ENCODE results near the gene UNK. TPM values are rescaled to one million over a fixed set of nuclear protein-coding genes. Genes with fewer than 3 reads are reported as not detected.

The UNK gene
- total RNA-seq, 2 donors from 2014 or later: 18.4 to 59.7 TPM

DNA sequence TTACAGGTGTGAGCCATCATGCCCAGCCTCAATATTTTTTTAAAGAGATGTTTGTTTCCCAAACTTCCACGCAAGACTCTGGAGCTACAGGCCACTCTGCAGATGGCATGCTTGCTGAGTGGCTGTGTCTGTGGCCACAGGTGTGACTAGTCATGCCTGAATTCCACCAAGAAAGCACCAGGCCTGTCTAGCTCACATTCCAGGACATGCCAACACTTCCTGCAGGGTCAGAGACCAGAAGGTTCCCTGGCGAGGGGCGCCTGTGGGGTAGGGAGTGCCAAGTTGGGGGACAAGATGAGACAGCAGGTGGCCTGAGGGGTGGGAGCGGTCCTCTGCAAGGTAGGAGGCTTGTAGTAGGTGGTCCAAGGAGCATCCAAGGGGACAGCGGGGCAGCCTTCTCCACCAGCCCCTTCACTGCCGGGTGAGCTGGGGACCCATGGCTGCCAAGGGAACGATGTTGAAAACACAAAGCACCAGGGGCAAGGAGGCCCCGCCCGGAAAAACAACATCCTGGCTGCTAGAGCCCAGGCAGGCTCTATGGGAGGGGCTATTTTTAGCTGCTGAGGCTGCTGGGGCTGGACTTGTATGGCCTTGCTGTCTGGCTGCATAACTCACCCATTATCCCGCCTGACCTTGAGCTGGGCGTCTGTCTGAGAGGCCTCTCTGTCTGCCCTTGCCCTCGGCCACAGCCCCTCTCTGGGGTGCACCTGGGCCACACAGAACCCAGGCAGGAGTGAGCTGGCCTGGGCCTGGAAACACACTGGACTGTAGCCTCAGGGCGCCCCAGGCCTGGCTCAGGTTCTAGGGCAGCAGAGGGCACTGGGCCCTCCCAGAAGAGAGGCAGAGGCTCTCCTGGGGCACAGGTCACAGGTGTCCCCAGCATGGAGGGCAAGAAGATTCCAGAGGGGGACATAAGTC is 88.1 kb downstream of the UNK start:
- TF ChIP-seq, protein P1, sequence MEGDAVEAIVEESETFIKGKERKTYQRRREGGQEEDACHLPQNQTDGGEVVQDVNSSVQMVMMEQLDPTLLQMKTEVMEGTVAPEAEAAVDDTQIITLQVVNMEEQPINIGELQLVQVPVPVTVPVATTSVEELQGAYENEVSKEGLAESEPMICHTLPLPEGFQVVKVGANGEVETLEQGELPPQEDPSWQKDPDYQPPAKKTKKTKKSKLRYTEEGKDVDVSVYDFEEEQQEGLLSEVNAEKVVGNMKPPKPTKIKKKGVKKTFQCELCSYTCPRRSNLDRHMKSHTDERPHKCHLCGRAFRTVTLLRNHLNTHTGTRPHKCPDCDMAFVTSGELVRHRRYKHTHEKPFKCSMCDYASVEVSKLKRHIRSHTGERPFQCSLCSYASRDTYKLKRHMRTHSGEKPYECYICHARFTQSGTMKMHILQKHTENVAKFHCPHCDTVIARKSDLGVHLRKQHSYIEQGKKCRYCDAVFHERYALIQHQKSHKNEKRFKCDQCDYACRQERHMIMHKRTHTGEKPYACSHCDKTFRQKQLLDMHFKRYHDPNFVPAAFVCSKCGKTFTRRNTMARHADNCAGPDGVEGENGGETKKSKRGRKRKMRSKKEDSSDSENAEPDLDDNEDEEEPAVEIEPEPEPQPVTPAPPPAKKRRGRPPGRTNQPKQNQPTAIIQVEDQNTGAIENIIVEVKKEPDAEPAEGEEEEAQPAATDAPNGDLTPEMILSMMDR (IDR thresholded peaks at IDR 0.05): no peak
- peak in 2 of 3 donors; percentile 23 to 25 for TF ChIP-seq POLR2A (IDR thresholded peaks at IDR 0.05)
- H3K9me3 ChIP-seq: no peaks in the 10 kb centered on the region
- peaks cover 40% of the 10 kb centered on the region for H3K4me1 ChIP-seq
- ATAC-seq (peak; percentile 12), DNase-seq (peak; percentile 43 to 81 (median 62))
- H3K27ac ChIP-seq: peak overlapping the region; percentile 56 to 79 (median 76)
- intact Hi-C loops (cut with DNase I): no loop called here
- no peaks in the 10 kb centered on the region for H3K36me3 ChIP-seq (replicated peaks in 1 of 2; ENCODE audit: insufficient read depth in 1 of 2, low read depth in 2 of 2)
- no peak overlapping the region for H3K4me3 ChIP-seq
- no peaks in the 10 kb centered on the region for H3K27me3 ChIP-seq
- 44 to 51% methylated on average over 11 to 13 of the region's 13 CpGs for WGBS, 2 donors

DNA sequence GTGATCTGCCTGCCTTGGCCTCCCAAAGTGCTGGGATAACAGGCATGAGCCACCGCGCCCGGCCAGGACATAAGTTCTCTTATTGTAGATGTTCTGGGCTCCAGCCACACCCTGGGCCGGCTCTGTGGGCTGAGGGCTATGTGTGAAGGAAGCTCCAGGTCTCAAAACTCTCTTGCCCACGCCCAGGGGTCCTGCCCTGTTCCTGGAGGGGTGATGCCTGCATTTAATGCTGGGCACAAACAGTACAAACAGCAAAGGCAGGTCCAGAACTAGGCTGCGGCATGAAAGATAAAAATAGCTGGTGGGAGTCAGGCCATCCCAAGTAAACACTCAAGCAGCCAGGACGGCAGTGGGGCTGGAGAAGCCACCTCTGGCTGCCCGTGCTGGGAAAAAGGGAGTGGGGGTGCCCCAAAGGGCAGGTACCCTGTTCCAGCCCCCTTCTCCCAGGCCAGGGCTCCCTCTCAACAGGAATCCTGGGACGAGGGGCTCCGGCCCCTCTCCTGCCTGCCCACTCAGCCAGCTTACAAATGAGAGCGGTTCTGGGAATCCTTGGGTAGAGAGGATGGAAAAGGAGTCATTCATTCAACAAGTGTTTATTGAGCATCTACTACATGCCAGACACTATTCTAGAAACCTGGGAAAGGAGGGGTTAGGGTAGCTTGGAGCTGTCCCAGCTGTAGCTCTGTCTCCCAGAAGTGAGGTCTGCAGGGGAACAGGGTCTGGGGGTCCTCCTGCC is 89.1 kb downstream of the UNK start:
- TF ChIP-seq POLR2A (IDR thresholded peaks at IDR 0.05): no peak
- TF ChIP-seq, protein P1 (IDR thresholded peaks at IDR 0.05): no peak
- WGBS, 2 donors: 74 to 85% methylated on average over 7 to 11 of the region's 11 CpGs
- peak overlapping the region; percentile 56 to 79 (median 76) for H3K27ac ChIP-seq
- H3K4me1 ChIP-seq: peaks cover 50% of the 10 kb centered on the region
- intact Hi-C loops (cut with DNase I): no loop called here
- H3K4me3 ChIP-seq: no peak overlapping the region
- ATAC-seq (no peak), DNase-seq (no peak)
- H3K36me3 ChIP-seq (replicated peaks in 1 of 2; ENCODE audit: insufficient read depth in 1 of 2, low read depth in 2 of 2): no peaks in the 10 kb centered on the region
- H3K27me3 ChIP-seq: no peaks in the 10 kb centered on the region
- H3K9me3 ChIP-seq: no peaks in the 10 kb centered on the region

DNA sequence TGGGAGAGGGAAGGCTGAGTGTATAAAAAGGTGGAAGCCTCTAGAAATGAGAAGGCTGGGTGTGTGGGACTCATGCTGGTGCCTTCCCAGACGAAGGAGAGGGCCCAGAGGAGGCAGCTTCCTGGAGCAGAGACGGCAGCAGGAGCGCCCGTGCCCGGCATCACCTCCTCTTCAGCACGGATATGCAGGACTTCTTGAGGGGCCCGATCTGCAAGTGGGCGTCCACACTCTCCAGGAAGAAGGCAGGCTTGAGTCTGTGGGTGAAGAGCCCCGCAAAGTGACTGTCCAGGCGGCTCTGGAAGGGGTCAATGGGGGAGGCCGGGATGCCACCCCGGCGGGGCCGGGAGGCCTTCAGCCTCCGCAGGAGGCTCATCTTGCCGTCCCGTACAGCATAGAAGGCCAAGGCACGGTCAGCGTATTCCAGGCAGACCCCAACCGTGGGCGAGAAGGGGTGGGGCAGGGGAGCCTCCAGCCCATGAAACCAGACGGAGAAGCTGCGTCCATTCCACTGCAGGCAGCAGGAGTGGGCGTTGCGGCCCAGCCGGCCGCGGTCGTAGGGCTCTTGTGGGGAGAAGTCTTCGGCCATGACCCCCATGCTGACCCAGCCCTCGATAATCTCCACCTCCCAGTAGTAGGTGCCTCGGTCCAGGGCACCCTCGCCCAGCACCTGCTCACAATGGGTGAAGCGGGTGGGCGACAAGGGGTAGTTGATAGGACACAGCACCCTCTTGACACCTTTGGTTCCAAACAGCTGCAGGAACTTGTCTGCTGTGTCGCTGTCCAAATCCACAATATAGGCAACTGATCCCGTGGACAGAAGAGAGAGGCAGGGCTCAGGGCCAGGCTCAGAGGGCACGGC is 89.9 kb downstream of the UNK start:
- intact Hi-C loops (cut with DNase I): no loop called here
- TF ChIP-seq POLR2A (IDR thresholded peaks at IDR 0.05): no peak
- TF ChIP-seq, protein P1 (IDR thresholded peaks at IDR 0.05): no peak
- DNase-seq (no peak), ATAC-seq (no peak)
- no peak overlapping the region for H3K4me3 ChIP-seq
- peak overlapping the region in 3 of 4 donors; percentile 93 for H3K27ac ChIP-seq
- H3K9me3 ChIP-seq: no peaks in the 10 kb centered on the region
- no peaks in the 10 kb centered on the region for H3K27me3 ChIP-seq
- peaks cover 51% of the 10 kb centered on the region for H3K4me1 ChIP-seq
- H3K36me3 ChIP-seq (replicated peaks in 1 of 2; ENCODE audit: insufficient read depth in 1 of 2, low read depth in 2 of 2): no peaks in the 10 kb centered on the region
- 91 to 99% methylated on average over 8 to 38 of the region's 38 CpGs for WGBS, 2 donors

Small RNA genes within 50 kb of the gene (microRNA-seq; reads per million reads assigned to microRNA genes)
- gene MIR4738 (ENCODE audit: borderline number of aligned reads in 2 of 2, borderline replicate concordance in 2 of 2): 0 to 0.90 reads per million in 2 donors

Other genes with a start within 250 kb of the UNK start
- 100 to 1,000 TPM in 1 of 2 donors, 10 to 100 TPM in 1; 61.2 to 183 TPM for gene MYO15B, start 197.0 kb upstream of the UNK start, total RNA-seq
- gene SMIM5, start 151.4 kb upstream of the UNK start, total RNA-seq: 1 to 10 TPM; 3.3 to 5.2 TPM
- 10 to 100 TPM in 1 of 2 donors, 1 to 10 TPM in 1; 8.6 to 38.6 TPM for gene RECQL5, start 117.7 kb upstream of the UNK start, total RNA-seq
- 10 to 100 TPM; 47.2 to 73.8 TPM for gene SAP30BP, start 117.5 kb upstream of the UNK start, total RNA-seq
- gene ITGB4, start 63.3 kb upstream of the UNK start, total RNA-seq: 10 to 100 TPM; 25.1 to 33.7 TPM
- 10 to 100 TPM; 27.4 to 27.5 TPM for gene GALK1, start 19.6 kb upstream of the UNK start, total RNA-seq
- 10 to 100 TPM in 1 of 2 donors, 1 to 10 TPM in 1; 8.6 to 21.8 TPM for gene UNC13D, start 59.6 kb downstream of the UNK start, total RNA-seq
- gene WBP2, start 70.5 kb downstream of the UNK start, total RNA-seq: 10 to 100 TPM; 44.2 to 49.5 TPM
- gene TRIM47, start 93.8 kb downstream of the UNK start, total RNA-seq: 10 to 100 TPM; 39.6 to 41.8 TPM
- gene TRIM65, start 112.1 kb downstream of the UNK start, total RNA-seq: 10 to 100 TPM; 12.5 to 21.0 TPM
- 10 to 100 TPM; 47.7 to 77.8 TPM for gene MRPL38, start 120.1 kb downstream of the UNK start, total RNA-seq
- gene FBF1, start 156.2 kb downstream of the UNK start, total RNA-seq: 1 to 10 TPM; 2.6 to 4.2 TPM
- gene ACOX1, start 194.4 kb downstream of the UNK start, total RNA-seq: 10 to 100 TPM; 69.0 to 77.1 TPM
- 1 to 10 TPM; 6.5 to 9.2 TPM for gene TEN1, start 194.4 kb downstream of the UNK start, total RNA-seq
- 1 to 10 TPM; 3.4 to 4.9 TPM for gene CDK3, start 216.0 kb downstream of the UNK start, total RNA-seq
- 10 to 100 TPM in 1 of 2 donors, 1 to 10 TPM in 1; 4.9 to 13.0 TPM for gene EVPL, start 242.5 kb downstream of the UNK start, total RNA-seq